ENCODE data around the gene AZIN2.
"Not testable (repeated sequence)": the region's sequence is repeated elsewhere in the genome, so short reads cannot be mapped to it uniquely, and the experiment has no call there.

The AZIN2 gene

DNA sequence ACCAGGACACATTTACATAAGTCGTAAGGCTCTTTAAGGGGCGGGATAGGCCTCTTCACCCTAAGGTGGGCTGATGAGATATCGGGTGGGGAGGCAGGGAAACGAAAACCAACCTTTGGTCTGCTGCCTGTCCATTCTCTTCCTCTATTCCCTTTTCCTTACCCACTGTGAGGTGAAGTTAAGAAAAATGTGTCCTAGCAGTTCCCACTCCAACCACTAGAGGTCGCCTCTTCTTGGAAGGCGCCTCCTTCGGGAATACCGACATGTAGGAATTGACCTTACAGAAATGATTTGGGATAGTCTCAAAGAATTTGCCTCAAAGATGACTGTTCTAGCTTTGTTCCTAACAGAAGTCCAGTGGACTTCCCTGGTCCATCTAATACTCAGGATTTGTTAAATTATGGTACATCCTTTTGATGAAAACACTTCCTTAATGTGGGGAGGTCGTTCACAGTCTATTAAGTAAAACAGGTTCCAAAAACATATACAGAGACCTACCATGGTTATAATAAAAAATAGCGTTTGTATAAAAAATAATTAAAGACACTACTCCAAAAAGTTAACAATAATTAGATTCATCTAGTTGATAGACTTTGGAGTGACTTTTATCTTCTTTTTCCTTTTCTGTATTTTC lies 14.1 kb downstream of the AZIN2 start:
- DNase-seq (ENCODE audit: low spot score) = peak; percentile 68

DNA sequence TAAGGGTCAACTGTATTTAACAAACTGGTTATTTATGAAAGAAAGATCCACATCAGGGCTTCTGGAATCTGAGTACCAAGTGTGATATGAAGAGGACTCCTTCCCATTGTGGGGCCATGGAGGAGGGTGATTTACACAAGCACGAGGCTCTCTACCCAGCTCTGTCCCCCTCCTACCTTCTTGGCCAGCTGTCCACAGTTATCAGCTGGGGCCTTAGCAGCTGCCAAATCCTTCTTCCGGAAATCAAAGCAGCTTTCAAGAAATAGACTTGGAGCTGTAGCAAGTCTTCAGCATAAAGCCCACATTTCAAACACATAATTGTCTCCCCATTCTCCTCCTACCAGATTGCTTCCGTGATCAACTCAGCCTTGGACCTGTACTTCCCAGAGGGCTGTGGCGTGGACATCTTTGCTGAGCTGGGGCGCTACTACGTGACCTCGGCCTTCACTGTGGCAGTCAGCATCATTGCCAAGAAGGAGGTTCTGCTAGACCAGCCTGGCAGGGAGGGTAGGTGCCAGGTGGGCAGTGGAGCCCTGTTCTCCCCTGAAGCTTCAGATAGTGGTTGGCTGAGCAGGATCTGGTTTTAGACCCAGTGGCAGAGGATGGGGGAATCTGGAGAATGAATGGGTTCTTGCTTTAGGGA lies 15.5 kb downstream of the AZIN2 start:
- DNase-seq (ENCODE audit: low spot score) = no peak

DNA sequence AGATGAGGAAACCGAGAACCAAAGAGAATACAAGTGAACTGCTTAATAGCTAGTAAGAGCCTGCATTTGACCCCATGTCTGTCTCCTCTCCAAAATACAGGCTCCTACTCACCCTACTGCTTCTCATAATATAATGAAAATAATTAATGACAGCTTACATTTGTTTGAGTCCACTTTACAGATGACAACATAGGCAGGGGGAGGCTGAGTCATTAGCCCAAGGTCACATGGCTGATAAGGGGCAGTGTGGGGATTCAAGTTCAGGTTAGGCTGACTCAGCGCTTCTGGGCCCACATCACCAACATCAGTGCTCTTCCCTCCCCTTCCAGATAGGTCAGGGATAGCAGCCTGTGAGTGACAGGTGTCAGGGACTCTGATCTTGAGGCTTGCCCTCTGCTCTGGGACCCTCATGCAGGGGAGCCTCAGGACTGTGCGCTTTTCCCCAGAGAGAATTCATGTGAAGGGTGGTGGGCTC lies 16.2 kb downstream of the AZIN2 start:
- peak; percentile 44 for DNase-seq (ENCODE audit: low spot score)

DNA sequence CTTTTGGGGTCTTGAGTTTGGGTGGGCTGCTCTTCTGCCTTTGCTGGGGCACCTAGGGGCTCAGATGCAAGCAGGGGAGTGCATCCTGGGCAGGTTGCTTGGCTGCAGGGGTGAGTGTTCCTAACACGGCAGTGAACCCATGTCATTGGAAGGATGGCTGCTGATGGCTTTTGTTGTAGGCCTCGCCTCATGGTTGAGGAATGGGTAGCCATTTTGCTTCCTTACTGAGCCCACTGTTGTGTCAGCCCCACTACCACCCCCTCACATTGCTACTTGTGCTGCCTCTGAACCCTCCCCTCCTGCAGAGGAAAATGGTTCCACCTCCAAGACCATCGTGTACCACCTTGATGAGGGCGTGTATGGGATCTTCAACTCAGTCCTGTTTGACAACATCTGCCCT lies 16.8 kb downstream of the AZIN2 start:
- no peak for DNase-seq (ENCODE audit: low spot score)

DNA sequence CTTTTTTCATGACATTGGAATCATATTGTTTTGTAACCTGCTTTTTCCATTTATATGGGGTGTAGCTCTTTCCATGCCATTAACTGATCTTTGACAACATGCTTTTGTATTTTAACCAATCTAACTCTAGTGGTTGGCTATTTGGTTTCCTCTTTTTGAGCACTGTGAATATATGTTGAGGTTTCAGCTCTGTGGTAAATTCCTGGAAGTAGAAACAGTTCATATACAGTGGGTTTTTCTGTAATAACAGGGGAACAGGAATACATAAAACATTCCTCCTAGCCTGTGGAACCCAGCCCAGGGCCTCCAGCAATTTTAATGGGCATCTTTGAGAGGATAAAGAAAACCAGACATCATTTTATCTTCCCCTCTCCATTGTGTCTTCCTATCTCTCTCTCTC lies 17.4 kb downstream of the AZIN2 start:
- DNase-seq (ENCODE audit: low spot score) = no peak

DNA sequence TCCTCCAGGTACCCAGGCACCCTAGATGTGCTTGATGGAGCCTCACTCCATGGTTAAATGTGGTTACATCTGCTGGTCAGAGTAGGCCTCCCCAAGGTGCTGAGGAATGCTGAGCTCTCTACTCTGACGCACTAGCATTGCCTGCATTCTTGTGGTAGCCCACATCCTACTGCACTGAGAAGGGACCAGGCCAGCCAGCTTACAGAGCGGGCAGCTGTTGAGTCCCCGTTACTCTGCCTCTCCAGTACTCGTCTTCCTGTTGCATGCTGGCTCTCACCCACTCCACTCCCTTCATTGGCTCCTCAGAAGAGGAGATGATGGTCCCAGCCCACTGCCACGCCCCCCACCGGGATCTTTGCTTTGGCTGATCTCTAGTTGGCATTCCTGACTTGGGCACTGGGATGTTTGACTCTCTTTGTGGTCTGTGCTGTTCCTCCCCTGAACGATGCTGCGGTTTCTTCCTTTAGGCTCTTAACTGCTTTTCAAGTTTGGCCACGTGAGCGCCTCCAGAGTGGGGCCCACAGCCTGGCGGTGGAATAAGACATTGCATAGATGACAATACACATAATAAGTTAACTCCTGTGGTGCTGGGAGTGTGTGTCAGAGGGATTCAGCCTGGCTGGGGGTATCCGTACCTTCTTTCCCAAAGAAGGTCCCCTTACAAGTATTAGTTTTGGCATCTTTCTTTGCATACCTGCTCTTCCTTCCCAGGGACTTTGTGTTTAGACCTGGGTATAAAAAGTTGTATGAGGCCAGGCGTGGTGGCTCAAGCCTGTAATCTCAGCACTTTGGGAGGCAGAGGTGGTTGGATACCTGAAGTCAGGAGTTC lies 18.6 kb downstream of the AZIN2 start:
- peak; percentile 92 for DNase-seq (ENCODE audit: low spot score)

DNA sequence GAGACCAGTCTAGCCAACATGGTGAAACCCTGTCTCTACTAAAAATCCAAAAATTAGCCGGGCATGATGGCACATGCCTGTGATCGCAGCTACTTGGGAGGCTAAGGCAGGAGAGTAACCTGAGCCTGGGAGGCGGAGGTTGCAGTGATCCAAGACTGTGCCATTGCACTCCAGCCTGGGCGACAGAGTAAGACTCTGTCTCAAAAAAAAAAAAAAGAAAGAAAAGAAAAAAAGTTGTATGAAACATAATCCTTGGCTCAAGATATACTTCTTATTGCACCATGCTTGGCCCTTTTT lies 19.1 kb downstream of the AZIN2 start:
- not testable (repeated sequence) for DNase-seq (ENCODE audit: low spot score)

DNA sequence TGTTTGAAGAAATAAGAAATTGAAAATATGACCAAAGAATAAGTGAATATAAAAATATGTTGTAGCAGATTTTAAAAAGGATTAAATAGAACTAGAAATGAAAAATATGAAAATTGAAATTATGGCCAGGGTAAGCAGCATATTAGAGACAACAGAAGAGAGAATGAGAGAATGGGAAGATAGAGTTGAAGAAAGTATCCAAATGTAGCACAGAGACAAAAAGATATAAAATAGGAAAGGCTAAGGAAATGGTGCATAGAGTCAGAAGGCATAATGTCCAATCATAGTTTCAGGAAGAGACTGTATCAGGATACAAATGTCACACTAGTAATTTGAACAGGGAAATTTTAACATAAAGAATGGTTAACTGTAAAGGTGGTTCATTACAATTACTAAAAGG lies 29.5 kb downstream of the AZIN2 start:
- DNase-seq (ENCODE audit: low spot score) = no peak

DNA sequence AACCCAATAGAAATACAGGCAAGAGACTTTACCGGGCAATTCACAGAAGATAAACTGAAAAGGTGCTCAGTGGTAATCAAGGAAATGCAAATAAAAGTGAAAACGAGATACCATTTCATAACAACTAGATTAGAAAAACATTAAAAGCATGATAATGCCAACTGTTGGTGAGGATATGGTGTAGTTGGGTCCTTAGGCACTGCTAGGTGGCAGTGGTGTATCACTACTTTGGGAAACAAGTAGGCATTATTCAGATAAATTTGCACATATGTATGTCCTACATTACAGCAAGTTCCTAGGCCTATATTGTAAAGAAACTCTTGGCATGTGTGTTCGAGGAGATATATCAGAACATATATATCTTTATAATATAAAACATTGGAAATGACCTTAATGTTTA lies 31.0 kb downstream of the AZIN2 start:
- DNase-seq (ENCODE audit: low spot score) = peak; percentile 56

DNA sequence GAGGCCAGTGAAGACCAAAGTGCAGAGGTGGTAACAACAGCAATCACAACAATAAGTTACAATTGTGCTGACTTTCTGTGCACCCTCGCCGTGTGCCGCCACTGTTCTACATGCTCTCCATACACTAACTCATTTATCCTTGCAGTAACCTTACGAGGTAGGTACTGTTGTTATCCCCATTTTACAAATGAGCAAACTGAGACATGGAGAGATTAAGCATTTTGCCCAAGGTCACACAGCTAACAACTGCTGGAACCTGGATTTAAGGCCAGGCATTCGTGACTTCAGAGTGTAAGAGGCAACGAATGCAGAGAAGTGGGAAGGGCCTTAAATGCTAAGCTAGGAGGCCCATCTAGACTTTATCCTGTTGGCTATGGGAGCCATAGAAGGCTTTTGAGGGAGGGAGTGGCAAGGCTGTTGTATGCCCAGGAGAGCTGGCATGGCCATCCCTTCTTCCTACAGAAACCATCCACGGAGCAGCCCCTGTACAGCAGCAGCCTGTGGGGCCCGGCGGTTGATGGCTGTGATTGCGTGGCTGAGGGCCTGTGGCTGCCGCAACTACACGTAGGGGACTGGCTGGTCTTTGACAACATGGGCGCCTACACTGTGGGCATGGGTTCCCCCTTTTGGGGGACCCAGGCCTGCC lies 36.6 kb downstream of the AZIN2 start:
- no peak for DNase-seq (ENCODE audit: low spot score)

DNA sequence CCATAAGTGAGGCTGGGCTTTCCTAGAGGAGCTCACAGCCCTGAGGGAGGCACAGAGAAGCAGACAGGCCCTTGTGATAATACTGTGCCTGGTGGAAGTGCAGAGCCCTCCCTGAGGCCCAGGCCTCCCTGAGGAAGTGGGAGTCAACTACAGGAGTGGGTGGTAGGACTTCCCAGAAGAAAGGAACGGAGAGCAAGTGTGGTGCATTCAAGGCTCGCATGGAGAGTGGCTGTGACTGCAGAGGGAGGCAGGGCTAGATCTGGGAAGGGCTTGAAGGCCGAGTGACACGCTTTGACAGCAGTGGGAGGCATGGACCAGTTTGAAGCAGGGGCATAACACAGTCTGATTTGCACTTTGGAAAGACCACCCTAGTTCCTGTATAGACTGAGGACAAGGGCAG lies 37.3 kb downstream of the AZIN2 start:
- no peak for DNase-seq (ENCODE audit: low spot score)

DNA sequence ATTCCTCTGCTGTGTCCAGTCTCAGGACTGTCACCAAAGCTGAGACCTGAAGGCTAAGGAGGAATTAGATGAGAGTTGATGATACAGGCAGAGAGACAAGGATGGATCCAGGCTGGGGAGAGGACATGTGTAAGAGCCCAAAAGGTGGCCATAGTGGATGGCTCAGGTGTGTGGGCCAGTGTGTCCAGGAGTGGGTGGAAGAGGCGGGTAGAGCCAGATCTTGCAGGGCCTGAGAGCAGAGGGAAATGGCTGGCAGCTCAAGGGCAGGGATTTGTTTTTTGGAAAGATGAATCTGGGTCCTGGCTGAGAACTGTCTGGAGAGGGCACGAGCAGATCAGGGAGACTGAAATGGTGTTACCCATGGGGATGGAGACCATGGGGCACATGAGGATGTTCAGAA lies 38.1 kb downstream of the AZIN2 start:
- no peak for DNase-seq (ENCODE audit: low spot score)

DNA sequence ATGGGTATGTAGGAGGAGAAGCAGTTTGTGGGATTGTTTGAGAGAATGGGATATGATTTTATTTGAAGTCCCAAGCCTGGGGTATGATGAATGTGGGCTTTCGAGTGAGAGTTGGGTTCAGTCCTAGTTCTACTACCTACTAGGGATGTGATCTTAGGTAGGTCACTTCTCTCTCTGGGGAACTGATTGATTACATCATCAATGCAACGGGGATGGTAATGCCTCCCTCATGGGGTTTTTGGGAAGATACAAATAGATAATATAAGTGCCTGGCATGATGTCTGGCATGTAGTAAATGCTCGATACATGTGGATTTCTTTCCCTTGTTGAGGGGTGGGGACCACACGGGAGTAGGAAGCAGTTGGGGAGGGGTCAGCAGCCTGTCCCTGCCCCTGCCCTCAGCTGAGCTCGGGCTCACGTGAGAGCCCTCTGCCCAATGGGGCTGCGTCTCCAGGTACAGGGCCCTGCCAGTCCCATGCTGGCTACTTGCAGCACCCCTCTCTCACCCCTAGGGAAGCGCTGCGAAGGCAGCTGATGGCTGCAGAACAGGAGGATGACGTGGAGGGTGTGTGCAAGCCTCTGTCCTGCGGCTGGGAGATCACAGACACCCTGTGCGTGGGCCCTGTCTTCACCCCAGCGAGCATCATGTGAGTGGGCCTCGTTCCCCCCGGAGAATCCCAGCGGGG lies 38.7 kb downstream of the AZIN2 start:
- DNase-seq (ENCODE audit: low spot score) = no peak

DNA sequence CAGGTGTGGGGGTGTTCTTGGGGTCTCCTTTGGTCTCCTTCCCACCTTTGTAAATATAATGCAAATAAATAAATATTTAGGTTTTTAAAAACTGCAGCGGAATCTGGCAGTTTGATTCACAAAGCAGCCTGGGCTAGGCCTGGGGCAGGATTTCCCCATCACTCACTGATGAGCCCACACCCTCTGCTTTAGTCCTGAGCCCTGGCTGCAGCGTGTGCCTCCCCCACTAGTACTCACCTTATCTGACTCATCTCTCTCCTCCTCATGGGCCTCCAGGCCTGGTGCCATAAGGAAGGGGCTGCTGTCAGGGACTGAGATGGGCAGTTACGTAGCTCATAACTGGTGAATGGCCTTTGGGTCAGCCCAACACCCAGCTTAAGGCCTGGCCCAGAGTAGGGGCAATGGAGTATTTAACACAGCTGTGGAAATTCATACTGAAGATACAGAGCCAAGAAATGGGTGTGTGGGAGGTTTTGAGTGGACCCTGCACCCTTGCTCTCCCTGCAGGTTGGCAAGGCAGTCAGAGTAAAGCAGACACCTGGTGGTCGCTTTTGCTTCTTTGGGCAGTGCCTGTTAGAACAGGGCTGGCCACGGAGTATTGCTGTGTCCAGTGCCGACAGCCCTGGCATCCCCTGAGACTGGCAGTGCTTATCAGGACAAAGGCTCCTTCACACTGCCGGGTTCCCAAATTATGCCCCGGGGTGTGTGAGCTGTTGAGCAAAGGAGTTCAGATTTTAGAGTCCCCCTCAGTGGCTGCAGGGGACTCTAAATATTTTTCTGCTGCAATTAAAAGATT lies 39.7 kb downstream of the AZIN2 start:
- DNase-seq (ENCODE audit: low spot score) = no peak

DNA sequence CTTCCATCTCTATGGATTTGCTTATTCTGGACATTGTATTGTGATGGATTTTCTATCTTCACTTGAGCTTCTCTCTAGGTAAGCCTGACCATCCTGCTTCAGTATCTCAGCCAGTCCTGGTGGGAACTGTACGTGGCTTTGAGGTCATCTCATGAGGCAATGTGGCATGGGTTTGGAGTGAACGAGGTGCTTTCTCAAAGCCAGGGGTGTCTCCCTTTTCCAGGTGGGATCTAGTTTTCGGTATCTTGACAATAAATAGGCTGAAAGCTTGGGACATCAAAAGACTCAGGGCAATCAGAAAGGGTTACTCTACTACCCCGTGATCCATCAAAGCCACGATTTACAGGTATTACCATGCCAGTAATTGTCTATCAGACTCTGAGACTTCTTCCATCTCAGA lies 40.8 kb downstream of the AZIN2 start:
- DNase-seq (ENCODE audit: low spot score) = no peak

DNA sequence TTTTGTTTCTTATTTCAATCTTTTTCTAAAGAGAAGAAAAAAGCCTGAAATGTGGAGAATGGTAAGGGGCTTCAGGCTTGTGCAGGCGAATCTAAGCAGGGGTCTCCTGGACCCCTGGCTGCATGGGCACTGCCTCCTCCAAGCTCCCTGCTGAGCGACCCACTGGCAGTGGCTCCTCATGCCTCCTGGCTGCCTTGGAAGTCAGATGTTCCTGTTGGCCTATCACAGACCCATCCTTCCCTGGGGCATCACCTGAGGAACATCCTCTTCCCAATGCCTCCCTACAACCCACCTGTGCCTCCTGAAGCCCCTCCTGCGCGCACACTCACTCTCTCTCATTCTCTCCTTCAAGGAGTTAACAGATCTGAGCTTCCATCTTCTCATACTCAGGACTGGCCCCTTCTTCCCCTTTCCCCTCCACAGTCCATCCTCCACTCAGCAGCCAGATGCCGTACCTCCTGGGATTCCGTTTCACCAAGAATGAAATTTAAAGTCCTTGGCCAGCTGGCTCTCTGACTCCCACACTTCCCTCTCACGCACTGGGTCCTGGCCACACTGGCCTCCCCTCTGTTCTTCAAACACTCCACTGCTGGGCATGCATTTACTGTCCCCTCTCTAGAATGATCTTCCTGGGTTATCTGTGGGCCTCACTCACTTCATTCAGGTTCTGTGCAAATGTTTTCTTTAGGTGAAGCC lies 41.7 kb downstream of the AZIN2 start:
- no peak for DNase-seq (ENCODE audit: low spot score)

DNA sequence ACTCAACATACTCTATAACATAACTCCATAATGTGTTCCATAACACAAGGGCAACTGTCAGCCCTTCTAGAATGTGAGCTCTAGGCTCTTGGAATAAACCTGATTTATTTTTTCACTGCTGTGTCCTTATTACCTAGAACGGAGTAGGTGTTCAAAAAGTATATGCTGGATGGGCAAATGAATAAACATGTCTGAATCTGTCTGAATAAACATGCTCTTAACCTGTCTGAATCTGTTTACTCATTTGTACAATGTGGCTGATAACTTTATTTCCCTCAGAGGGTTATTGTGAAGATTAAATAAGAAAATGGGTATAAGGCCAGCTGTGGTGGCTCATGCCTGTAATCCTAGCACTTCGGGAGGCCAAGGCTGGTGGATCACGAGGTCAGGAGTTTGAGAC lies 42.3 kb downstream of the AZIN2 start:
- no peak for DNase-seq (ENCODE audit: low spot score)

DNA sequence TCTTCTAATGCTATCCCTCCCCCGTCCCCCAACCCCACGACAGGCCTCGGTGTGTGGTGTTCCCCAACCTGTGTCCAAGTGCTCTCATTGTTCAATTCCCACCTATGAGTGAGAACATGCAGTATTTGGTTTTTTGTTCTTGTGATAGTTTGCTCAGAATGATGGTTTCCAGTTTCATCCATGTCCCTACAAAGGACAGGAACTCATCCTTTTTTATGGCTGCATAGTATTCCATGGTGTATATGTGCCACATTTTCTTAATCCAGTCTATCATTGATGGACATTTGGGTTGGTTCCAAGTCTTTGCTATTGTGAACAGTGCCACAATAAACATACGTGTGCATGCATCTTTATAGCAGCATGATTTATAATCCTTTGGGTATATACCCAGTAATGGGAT lies 43.7 kb downstream of the AZIN2 start:
- not testable (repeated sequence) for DNase-seq (ENCODE audit: low spot score)

DNA sequence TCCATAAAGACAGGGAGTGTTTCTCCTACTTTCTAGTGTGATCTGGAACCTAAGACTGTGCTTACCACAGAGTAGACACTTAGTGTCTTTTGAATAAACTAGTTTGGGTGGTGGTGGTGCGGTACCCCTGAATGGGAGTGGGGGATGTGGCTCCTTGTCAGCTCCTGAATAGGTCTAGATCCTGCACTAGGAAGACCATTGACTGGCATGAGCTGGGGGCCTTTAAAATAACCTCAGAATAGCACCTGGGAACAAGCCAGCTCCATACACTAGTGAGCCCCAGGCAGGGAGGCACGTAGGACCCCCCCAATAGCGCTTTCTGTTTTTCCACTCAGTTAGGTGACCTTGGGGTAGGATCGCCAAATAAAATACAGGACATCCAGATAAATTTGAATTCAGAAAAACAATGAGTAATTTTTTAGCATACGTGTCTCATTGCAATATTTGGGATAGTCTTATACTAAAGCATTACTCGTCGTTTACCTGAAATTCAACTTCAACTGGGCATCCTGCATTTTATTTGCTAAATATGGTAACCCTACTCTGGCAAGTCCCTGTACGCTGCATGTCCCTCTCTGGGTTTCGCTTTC lies 45.6 kb downstream of the AZIN2 start:
- DNase-seq (ENCODE audit: low spot score) = no peak
